ACC112 (cell line): ENCODE data around the gene NFIA.

ENCODE experiments used
- H2AFZ ChIP-seq: fragments of 200-600 bp; sonication (generic); one replicate; pipeline ENCODE4 v1.6.0; 2017; ENCODE audit warnings: antibody characterized with exemption, low read length; ENCODE audit not compliant: unreplicated experiment
- H3K27ac ChIP-seq: fragments of 200-600 bp; sonication (generic); 2 replicates; pipeline ENCODE4 v1.5.1; 2014; ENCODE audit warnings: low read depth, mild to moderate bottlenecking, antibody characterized with exemption, low read length, moderate library complexity
- H3K27me3 ChIP-seq: fragments of 200-600 bp; sonication (generic); 2 replicates; pipeline ENCODE4 v1.6.1; 2014; ENCODE audit warnings: mild to moderate bottlenecking, antibody characterized with exemption, low read length, moderate library complexity, mixed read lengths; ENCODE audit not compliant: insufficient read depth
- H3K36me3 ChIP-seq: fragments of 200-600 bp; sonication (generic); 2 replicates; pipeline ENCODE4 v1.6.1; 2016; ENCODE audit warnings: mild to moderate bottlenecking, antibody characterized with exemption, low read length, moderate library complexity, mixed read lengths; ENCODE audit not compliant: insufficient read depth
- H3K4me1 ChIP-seq: fragments of 200-600 bp; sonication (generic); one replicate; pipeline ENCODE4 v1.6.1; 2016; ENCODE audit warnings: low read length, mixed read lengths; ENCODE audit not compliant: insufficient read depth, unreplicated experiment, control insufficient read depth
- H3K4me3 ChIP-seq: fragments of 200-600 bp; sonication (generic); 2 replicates; pipeline ENCODE4 v1.5.1; 2014; ENCODE audit warnings: mild to moderate bottlenecking, low read depth, low read length
- H3K79me2 ChIP-seq: fragments of 200-600 bp; sonication (generic); one replicate; pipeline ENCODE4 v1.6.0; 2016; ENCODE audit warnings: low read length; ENCODE audit not compliant: control insufficient read depth, unreplicated experiment, insufficient read depth

NFIA gene

GRCh38 chr1:61491497-61491896 lies 409.1 kb downstream of the NFIA start:
- H3K27ac ChIP-seq = no peak overlapping the region
- no peaks in the 10 kb centered on the region for H3K36me3 ChIP-seq
- H3K27me3 ChIP-seq = no peaks in the 10 kb centered on the region
- no peaks in the 10 kb centered on the region for H3K4me1 ChIP-seq
- no peak overlapping the region for H3K4me3 ChIP-seq
- H3K79me2 ChIP-seq = no peaks in the 10 kb centered on the region
- H2AFZ ChIP-seq = no peak overlapping the region

GRCh38 chr1:61494000-61494399 lies 411.6 kb downstream of the NFIA start:
- H3K36me3 ChIP-seq = no peaks in the 10 kb centered on the region

GRCh38 chr1:61496501-61496900 lies 414.1 kb downstream of the NFIA start:
- H3K4me3 ChIP-seq = no peak overlapping the region
- no peak overlapping the region for H2AFZ ChIP-seq
- peaks cover 5% of the 10 kb centered on the region; the same call in 1 of the 2 replicates for H3K27me3 ChIP-seq

More at GRCh38 chr1:61494000-61494399, 411.6 kb downstream of the NFIA start:
- Histone ChIP-seq H3K27ac (no peak overlapping the region), H3K4me3 (no peak overlapping the region), H3K79me2 (no peaks in the 10 kb centered on the region), H3K4me1 (no peaks in the 10 kb centered on the region), H2AFZ (no peak overlapping the region), H3K27me3 (no peaks in the 10 kb centered on the region)

DNA sequence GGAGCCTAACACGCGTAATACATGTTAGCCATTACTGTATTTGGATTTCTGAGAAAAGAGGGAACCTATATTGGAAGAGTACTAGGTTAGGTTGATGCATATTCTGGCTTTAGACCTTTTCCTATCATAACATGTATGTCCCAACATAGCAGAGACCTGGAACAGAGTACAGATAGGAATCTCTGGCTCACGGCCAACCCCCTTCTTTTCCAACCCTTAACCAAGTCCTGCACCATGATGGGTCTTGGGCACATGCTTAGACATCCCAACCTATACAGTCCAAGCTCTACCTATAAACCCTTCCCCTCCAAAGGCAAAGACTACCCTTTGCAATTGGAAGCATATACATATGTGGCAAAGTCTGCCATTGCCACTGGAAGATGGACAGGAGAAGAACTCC lies 414.7 kb downstream of the NFIA start:
- H3K36me3 ChIP-seq = no peaks in the 10 kb centered on the region
- H3K79me2 ChIP-seq = no peaks in the 10 kb centered on the region
- no peak overlapping the region for H3K27ac ChIP-seq
- H2AFZ ChIP-seq = no peak overlapping the region
- H3K4me1 ChIP-seq = no peaks in the 10 kb centered on the region
- H3K4me3 ChIP-seq = no peak overlapping the region
- peaks cover 5% of the 10 kb centered on the region; the same call in 1 of the 2 replicates for H3K27me3 ChIP-seq

More at GRCh38 chr1:61496501-61496900, 414.1 kb downstream of the NFIA start:
- Histone ChIP-seq H3K4me1 (no peaks in the 10 kb centered on the region), H3K36me3 (no peaks in the 10 kb centered on the region), H3K27ac (no peak overlapping the region), H3K79me2 (no peaks in the 10 kb centered on the region)

DNA sequence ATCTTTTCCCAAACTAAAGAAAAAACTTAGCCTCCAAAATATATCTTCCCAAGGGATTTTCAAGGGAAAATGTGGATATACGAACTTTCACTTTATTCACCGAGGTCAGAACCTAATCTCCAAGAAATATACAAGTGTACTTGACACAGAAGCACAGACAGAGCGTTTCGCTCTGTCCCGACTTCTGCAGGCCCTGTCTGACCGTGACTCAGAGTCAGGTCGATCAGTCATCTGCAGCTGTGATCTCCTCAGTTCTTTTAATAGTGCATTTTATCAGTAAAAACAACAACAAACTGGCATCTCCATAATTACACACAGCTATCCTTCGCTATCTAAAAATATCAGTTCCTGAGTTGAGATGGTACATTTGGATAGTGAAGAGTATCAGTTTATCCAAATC lies 416.0 kb downstream of the NFIA start:
- H3K4me3 ChIP-seq = no peak overlapping the region
- H3K4me1 ChIP-seq = no peaks in the 10 kb centered on the region
- no peak overlapping the region for H3K27ac ChIP-seq
- H2AFZ ChIP-seq = no peak overlapping the region
- no peaks in the 10 kb centered on the region for H3K79me2 ChIP-seq
- peaks cover 5% of the 10 kb centered on the region; the same call in 1 of the 2 replicates for H3K27me3 ChIP-seq
- no peaks in the 10 kb centered on the region for H3K36me3 ChIP-seq

DNA sequence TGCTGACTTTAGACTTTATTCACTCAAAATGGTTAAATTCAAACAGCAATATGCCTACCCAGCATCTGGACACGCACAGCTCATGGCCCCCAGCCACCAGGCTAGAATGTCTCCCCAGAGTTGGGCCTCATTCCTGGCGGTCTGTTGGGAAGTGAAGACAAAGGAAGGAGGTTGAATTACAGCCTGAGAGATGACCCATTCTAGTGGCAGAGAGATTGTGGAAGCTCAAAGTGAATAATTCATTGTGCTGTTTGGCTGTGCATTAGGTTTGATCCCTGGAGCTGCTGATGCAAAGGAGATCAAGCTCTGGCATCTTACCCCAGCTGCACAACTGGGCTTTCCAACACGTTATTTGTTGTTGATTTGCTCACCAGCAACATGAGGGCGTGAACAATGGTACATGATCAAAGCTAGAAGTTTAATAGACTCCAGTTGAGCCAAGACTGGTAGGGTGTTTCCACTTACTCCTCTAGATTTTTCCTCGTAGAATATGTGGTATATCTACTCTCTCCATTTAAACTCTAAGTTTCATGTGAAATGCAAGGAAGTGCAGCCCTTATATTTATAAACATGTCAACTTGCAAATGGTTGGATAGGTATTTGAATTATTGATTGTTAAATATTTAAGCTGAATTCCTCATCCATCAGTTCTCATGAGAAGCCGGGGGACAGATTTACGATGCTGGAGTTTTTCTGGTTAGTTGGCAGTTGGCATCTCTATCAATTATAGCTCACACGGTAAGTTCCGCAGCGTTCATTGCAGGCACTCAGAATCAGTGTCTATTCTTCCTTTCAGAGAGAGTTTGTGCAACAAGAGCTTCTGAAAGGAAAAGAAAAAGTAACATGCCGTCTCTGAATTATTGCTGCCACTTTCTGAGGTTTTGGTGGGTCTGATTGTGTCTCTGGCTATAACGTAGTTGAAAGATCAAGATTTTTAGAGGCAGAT lies 419.9 kb downstream of the NFIA start:
- no peak overlapping the region for H2AFZ ChIP-seq
- peaks cover 5% of the 10 kb centered on the region; the same call in 1 of the 2 replicates for H3K27me3 ChIP-seq
- no peak overlapping the region for H3K27ac ChIP-seq
- H3K36me3 ChIP-seq = no peaks in the 10 kb centered on the region
- H3K79me2 ChIP-seq = no peaks in the 10 kb centered on the region
- H3K4me3 ChIP-seq = no peak overlapping the region
- no peaks in the 10 kb centered on the region for H3K4me1 ChIP-seq

- no peaks in the 10 kb centered on the region for H3K4me1 ChIP-seq
- H2AFZ ChIP-seq = no peak overlapping the region
- H3K27ac ChIP-seq = no peak overlapping the region
- H3K4me3 ChIP-seq = no peak overlapping the region
- no peaks in the 10 kb centered on the region for H3K79me2 ChIP-seq
- peaks cover 5% of the 10 kb centered on the region; the same call in 1 of the 2 replicates for H3K27me3 ChIP-seq
- H3K36me3 ChIP-seq = no peaks in the 10 kb centered on the region
Measured at GRCh38 chr1:61504305-61504704, 421.9 kb downstream of the NFIA start.

DNA sequence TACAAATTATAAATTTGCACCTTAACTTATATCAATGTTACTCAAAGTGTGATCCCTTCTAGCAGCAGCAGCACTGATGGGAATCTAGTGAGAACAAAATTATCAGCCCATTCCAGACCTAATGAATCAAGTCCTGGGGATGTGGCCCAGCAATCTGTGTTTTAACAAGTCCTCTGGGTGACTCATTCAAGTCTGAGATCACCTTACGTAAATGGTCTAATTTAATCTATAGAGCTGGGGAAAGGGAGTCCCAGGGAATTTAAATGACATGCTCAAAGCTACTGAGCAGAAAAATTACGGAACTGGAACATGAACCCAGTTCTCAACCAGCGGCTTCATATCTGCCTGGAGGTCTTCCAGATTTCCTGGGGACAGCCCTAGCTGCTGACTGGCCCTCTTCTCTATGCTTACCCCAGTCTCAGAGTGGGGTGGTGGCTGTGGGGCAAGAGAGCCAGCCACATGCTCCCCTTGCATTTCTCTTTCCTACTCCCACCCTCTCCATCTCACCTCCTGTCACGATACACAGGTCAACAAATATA lies 422.6 kb downstream of the NFIA start:
- H3K36me3 ChIP-seq = no peaks in the 10 kb centered on the region
- H3K27ac ChIP-seq = no peak overlapping the region

DNA sequence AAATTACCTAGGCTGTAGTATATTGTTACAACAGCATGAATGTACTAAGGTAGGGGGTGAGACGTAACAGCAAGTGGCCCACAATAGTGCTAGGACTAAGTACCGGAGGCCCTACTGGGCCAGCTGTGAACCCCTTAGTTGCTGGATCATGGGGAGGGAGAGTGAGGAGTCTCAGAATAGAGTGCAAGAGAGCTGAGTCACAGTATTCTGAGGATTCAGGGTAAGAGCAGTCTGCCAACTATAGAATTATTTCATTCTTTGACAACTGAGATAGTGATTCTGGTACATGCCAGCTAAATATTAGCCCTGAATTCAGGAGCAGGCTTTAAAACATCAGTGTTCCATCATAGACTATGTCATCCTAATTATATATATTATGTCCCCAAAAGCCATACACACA lies 423.9 kb downstream of the NFIA start:
- no peak overlapping the region for H2AFZ ChIP-seq
- H3K36me3 ChIP-seq = no peaks in the 10 kb centered on the region
- no peaks in the 10 kb centered on the region for H3K79me2 ChIP-seq
- no peaks in the 10 kb centered on the region for H3K4me1 ChIP-seq
- peaks cover 5% of the 10 kb centered on the region; the same call in 1 of the 2 replicates for H3K27me3 ChIP-seq
- H3K27ac ChIP-seq = no peak overlapping the region
- H3K4me3 ChIP-seq = no peak overlapping the region

More for the DNA sequence above, 422.6 kb downstream of the NFIA start:
- Histone ChIP-seq H3K4me1 (no peaks in the 10 kb centered on the region), H3K79me2 (no peaks in the 10 kb centered on the region), H3K27me3 (peaks cover 5% of the 10 kb centered on the region; the same call in 1 of the 2 replicates), H3K4me3 (no peak overlapping the region), H2AFZ (no peak overlapping the region)

- Histone ChIP-seq H3K79me2 (no peaks in the 10 kb centered on the region), H3K4me3 (no peak overlapping the region)
Measured at GRCh38 chr1:61506944-61507500, 424.7 kb downstream of the NFIA start.

More at GRCh38 chr1:61506944-61507500, 424.7 kb downstream of the NFIA start:
- no peaks in the 10 kb centered on the region for H3K4me1 ChIP-seq
- H2AFZ ChIP-seq = no peak overlapping the region
- H3K36me3 ChIP-seq = no peaks in the 10 kb centered on the region
- H3K27me3 ChIP-seq = peaks cover 10% of the 10 kb centered on the region; the same call in 1 of the 2 replicates
- H3K27ac ChIP-seq = no peak overlapping the region
